ENCODE measurements around the gene CEBPB.

Gene CEBPB

GRCh38 chr20:50210066-50210619 lies 19.5 kb downstream of the CEBPB start:
- no peak overlapping the region for H3K4me3 ChIP-seq (ENCODE audit: low read depth, low read length)

GRCh38 chr20:50211091-50211490 lies 20.5 kb downstream of the CEBPB start:
- H3K4me3 ChIP-seq (ENCODE audit: low read depth, low read length): no peak overlapping the region

- no peak overlapping the region for H3K4me3 ChIP-seq (ENCODE audit: low read depth, low read length)
Measured at GRCh38 chr20:50213531-50214106, 23.0 kb downstream of the CEBPB start.

- H3K4me3 ChIP-seq (ENCODE audit: low read depth, low read length): no peak overlapping the region
Measured at GRCh38 chr20:50214226-50215024, 23.8 kb downstream of the CEBPB start.

GRCh38 chr20:50215101-50215690 lies 24.6 kb downstream of the CEBPB start:
- H3K4me3 ChIP-seq (ENCODE audit: low read depth, low read length): no peak overlapping the region

GRCh38 chr20:50215926-50216325 lies 25.3 kb downstream of the CEBPB start:
- H3K4me3 ChIP-seq (ENCODE audit: low read depth, low read length): no peak overlapping the region

- no peak overlapping the region for H3K4me3 ChIP-seq (ENCODE audit: low read depth, low read length)
Measured at GRCh38 chr20:50216543-50217206, 26.0 kb downstream of the CEBPB start.

GRCh38 chr20:50217207-50217949 lies 26.7 kb downstream of the CEBPB start:
- H3K4me3 ChIP-seq (ENCODE audit: low read depth, low read length): no peak overlapping the region

- no peak overlapping the region for H3K4me3 ChIP-seq (ENCODE audit: low read depth, low read length)
Measured at GRCh38 chr20:50218987-50219435, 28.4 kb downstream of the CEBPB start.

- no peak overlapping the region for H3K4me3 ChIP-seq (ENCODE audit: low read depth, low read length)
Measured at GRCh38 chr20:50219600-50219999, 29.0 kb downstream of the CEBPB start.

GRCh38 chr20:50220093-50220893 lies 29.7 kb downstream of the CEBPB start:
- no peak overlapping the region for H3K4me3 ChIP-seq (ENCODE audit: low read depth, low read length)

- H3K4me3 ChIP-seq (ENCODE audit: low read depth, low read length): no peak overlapping the region
Measured at GRCh38 chr20:50220894-50221365, 30.3 kb downstream of the CEBPB start.

- H3K4me3 ChIP-seq (ENCODE audit: low read depth, low read length): no peak overlapping the region
Measured at GRCh38 chr20:50221501-50222308, 31.1 kb downstream of the CEBPB start.

GRCh38 chr20:50222309-50223038 lies 31.8 kb downstream of the CEBPB start:
- H3K4me3 ChIP-seq (ENCODE audit: low read depth, low read length): no peak overlapping the region

- no peak overlapping the region for H3K4me3 ChIP-seq (ENCODE audit: low read depth, low read length)
Measured at GRCh38 chr20:50223039-50224005, 32.7 kb downstream of the CEBPB start.

- no peak overlapping the region for H3K4me3 ChIP-seq (ENCODE audit: low read depth, low read length)
Measured at GRCh38 chr20:50224052-50224451, 33.4 kb downstream of the CEBPB start.
